NCI-H1105 (cell line): ENCODE results near the gene SLC22A4.

Experiments used
- DNase-seq: peaks from one replicate; lab custom pipeline; 2025; lab: John Stamatoyannopoulos, UW

The SLC22A4 gene

DNA sequence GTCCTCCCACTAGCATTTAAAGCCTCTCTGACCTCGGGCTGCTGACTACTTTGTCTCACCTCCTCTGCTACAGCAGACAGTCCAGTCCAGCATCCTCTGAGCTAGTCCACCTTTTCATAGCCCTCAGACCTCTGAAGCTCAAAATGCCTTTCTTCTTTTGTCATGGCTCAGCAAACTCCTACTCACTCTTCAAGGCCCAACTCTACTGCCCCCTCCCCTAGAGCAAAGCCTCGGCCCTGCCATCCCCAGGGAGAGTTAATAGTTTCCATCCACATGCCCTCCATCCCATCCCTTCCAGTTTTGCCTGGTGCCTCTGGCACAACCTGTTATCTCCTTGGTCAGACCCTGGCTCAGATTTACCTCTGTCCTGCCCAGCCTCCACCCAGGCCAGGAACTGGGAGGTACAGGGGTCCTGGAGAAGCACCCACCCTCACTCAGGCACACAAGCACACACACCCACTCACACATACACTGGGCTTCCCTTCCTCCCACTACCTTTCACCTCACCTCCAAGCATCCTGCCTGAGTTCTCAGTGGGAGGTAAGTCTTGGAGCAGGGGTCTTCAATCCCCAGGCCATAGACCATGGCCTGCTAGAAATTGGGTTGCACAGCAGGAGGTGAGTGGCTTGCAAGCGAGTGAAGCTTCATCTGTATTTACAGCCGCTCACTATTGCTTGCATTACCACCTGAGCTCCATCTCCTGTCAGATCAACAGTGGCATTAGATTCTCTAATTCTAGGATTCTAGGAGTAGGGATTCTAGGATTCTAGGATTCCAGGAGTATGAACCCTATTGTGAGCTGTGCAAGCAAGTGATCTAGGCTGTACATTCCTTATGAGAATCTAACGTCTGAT, 18.6 kb upstream of the SLC22A4 start:
- no peak for DNase-seq

DNA sequence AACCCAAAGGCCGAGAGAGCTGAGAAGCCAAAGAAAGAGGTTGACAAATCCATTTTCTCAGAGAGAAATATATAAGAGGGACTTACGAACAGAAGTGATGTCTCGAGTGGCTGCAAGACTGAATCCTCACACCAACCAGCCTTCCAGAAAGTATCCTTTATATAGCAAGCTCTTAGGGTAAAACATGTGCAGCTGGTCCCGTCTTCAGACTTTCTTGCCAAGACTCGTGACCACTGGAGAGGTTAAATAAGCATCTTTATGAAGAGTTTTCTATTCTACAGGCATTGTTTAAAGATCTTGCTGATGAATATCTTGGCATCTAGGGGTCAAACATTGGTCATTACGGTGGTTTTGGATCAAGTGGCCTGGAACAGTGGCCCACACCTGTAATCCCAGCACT, 16.9 kb upstream of the SLC22A4 start:
- DNase-seq = no peak

DNA sequence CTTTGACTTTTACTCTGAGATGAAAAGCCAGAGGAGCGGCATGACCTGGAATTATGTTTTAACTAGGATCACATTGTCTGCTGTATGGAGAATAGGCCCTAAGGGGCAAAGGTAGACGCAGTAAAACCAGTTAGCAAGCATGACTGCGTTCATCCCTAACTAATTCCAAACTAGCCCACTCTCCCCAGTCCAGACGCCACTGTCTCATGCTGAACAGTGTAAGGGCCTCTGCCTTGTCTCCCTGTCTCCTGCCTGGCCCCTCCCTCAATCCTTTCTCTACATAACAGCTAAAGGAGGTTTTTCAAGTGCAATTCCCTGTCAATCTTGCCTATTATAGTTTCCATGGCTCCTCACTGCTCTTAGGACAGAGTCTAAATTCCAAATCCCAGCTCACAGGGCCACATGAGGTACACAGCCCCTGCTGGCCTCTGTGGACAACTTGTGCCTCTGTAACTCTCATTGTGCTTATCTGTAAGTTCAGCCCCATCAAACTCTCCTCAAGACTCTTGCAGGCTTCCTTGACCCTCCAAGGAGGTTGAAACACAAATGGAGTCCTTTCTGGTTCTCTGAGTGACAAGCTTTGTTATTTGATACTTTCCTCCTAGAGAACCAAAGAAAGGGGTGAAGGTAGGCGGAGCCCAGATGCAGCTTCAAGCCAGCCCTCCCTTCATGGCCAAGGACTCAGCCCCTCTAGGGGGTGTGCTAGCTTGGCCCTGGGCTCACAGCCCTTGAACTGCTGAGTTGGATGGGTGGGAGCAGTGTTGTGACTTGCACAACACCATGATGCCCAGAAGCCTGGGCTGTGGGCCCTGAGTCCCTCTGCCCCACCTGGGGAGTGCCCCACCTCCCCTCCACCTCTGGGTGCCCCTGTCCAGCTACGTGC, 16.0 kb upstream of the SLC22A4 start:
- no peak for DNase-seq

DNA sequence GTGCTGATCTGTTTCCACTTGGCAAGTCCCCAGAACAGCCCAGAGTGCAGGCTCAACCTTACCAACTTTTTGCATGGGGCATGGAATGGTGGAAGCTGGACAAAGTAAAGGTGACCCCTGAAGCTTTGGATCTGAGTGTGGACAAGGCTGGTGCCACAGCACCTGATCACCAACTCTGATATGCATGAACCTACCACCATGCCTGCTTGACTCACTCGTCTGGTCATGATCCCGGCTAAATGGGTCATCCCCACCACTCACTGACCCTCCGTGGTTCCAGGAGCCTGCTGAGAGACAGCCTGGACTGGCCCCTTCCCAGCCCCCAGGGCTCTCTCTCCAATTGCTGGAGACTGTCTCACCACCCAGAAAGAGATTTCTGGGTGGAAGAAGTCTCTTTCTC, 14.4 kb upstream of the SLC22A4 start:
- no peak for DNase-seq

- no peak for DNase-seq
Measured at GRCh38 chr5:132280371-132281240, 13.6 kb upstream of the SLC22A4 start.

DNA sequence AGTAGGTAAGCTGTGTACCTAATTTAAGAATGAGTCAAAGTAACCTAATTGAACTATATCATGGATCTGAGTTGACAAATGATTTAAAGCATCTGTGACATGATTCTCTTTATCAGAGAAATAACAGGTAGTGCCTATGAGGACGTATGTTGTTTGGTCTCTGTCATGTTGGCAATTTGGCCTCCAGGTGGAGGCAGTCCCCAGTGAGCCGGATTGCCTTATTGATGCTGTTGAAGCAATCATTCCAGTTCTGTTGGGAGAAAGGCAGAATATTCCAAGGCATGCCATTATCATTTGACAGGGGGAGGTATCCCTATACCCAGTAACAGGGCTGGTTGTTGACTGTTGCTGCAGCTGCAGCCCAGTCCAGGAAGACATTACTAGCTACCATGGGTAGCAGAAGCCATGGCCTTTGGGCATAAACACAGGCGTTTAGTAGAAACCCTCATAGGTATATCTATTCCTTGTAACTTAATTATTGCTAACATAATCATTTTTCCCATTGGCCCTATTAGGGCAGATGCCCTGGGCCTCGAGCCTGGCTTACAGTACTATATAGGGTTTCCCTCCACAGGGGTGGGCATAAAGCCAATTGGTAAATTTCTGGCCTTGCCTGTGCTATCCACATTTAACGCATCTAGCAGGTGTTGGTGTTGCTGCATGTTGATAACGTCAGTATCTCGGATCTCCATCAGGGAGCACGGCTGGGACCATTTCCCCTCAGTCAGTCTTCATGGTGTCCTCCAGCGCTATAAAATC, 12.2 kb upstream of the SLC22A4 start:
- DNase-seq = no peak

DNA sequence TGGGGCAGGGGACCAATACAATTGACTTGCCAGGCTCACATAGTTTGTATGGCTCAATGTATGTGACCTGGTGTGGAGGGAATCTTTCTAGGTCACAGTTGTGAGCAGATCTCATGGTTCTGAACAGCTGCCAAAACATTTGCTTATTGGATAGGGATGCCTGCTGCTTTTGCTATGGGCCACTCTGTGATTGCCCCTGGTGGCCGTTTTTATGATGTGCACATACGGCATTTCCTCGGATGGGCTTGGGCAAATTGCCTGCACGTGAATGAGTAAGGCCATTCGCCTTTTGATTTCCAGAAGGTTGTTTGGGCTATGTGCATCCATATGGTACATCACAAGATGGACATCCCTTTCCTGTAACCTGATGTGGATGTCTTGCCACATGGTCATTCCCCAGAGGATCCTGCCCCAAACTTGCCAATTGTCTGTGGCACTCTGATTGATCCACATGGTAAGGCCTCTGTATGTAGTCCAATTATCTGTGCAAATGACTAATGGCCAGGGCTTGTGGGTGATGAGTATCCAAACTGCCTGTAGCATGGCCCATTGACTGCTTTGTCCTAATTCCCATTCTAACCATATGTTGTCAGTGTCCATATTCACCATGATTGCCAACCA, 10.7 kb upstream of the SLC22A4 start:
- no peak for DNase-seq

DNA sequence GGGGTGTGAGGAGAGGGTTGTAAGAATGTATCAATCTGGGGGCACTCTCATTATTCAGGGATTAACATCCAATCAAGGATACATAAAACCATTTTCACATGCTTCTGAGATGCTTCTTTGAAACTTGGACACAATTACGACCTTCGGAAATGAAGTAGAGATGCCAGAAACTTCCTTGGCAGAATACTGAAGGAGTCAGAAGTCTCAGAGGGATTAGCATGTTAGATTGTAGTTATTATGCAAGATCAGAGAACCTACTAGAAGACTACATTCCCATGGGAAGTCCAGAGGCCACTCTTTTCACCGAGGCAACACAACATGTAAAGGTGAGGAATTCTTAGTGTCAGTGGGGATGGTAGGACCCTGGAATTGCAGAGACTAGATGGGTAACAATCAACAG, 5.1 kb upstream of the SLC22A4 start:
- no peak for DNase-seq

DNA sequence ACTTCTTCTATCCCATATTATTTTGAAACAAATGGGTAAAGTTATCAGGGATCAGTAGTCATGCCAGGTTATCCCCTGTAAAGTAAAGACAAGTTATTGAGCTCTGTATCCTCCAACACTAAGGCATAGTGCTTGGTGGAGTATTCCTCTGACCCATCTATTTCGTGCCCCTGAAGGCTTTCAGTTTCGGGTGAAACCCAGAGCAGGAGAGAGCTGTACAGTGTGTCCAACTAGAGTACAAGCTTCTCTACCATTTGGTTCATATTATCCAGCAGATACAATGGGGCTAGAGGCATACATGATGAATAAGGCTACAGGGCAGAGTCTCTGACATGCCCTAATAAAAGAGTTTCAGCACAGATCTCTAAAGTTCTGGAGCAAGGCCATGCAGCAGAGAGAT, 3.2 kb upstream of the SLC22A4 start:
- no peak for DNase-seq

- peak; percentile 72 for DNase-seq
Measured at GRCh38 chr5:132293066-132293991, 865 bp upstream of the SLC22A4 start.

- no peak for DNase-seq
Measured at GRCh38 chr5:132294728-132295504, 722 bp downstream of the SLC22A4 start.

- no peak for DNase-seq
Measured at GRCh38 chr5:132295505-132296411, 1.6 kb downstream of the SLC22A4 start.

GRCh38 chr5:132296412-132297016, 2.3 kb downstream of the SLC22A4 start:
- DNase-seq = no peak

DNA sequence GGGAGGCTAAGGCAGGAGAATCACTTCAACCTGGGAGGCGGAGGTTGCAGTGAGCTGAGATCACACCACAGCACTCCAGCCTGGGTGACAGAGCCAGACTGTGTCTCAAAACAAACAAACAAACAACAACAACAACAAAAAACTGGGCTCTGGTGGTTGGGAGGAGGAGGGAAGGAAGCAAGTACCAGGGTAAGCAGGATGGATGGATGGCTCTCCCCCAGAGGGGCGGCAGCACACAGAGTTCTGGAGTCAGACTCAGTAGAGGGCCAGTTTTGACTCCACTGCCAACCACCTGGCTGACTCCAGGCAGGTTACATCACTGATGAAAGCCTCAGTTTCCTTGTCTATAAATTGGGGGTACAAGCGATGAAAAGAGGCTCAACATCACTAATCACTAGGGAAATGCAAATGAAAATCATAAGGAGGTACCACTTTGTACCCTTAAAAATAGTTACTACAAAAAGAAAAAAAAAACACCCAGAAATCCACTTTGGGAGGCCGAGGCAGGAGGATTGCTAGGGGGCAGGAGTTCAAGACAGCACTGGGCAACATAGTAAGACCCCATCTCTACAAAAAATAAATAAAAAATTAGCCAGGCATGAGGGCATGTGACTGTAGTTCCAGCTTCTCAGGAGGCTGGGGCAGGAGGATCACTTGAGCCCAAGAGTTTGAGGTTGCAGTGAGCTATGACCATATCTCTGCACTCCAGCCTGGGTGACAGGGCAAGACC, 3.2 kb downstream of the SLC22A4 start:
- no peak for DNase-seq

- DNase-seq = no peak
Measured at GRCh38 chr5:132298298-132299212, 4.4 kb downstream of the SLC22A4 start.

GRCh38 chr5:132299917-132300316, 5.7 kb downstream of the SLC22A4 start:
- no peak for DNase-seq
